ENCODE data around the gene SLC35B4. TPM values are rescaled to one million over a fixed set of nuclear protein-coding genes. Genes with fewer than 3 reads are reported as not detected.

The SLC35B4 gene
- total and polyA plus RNA-seq, 7 donors = 2.4 to 9.4 (median 6.1) TPM

DNA sequence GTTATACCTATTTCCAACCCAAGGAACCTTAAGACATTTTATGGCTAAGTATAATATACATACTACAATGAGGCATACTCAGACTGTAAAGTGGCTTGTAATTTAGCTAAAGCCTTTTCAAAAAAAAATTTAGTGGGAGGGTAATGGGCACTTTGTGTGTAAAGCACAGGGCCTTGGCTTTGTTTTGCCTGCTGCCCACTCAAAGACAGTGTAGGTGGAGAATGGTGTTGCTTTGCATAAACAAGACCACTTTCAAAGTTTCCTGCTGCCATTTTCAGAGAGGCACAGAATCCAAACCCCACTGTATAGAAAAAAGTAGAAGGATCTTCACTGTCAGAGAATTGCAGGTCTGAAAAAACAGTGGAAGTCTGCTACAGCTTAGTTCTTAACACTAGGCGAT lies 21.2 kb upstream of the SLC35B4 start:
- H3K4me1 ChIP-seq = no peaks in the 10 kb centered on the region
- WGBS, 2 donors = 97 to 99% methylated on average over 1 of the region's 1 CpG
- intact Hi-C loops (cut with DNase I) = no loop called here
- no peak overlapping the region for H3K4me3 ChIP-seq
- TF ChIP-seq EP300 (IDR thresholded peaks at IDR 0.05) (no peak), POLR2A (IDR thresholded peaks at IDR 0.05) (no peak), POLR2AphosphoS5 (IDR thresholded peaks at IDR 0.05) (no peak)
- TF ChIP-seq, protein P1, sequence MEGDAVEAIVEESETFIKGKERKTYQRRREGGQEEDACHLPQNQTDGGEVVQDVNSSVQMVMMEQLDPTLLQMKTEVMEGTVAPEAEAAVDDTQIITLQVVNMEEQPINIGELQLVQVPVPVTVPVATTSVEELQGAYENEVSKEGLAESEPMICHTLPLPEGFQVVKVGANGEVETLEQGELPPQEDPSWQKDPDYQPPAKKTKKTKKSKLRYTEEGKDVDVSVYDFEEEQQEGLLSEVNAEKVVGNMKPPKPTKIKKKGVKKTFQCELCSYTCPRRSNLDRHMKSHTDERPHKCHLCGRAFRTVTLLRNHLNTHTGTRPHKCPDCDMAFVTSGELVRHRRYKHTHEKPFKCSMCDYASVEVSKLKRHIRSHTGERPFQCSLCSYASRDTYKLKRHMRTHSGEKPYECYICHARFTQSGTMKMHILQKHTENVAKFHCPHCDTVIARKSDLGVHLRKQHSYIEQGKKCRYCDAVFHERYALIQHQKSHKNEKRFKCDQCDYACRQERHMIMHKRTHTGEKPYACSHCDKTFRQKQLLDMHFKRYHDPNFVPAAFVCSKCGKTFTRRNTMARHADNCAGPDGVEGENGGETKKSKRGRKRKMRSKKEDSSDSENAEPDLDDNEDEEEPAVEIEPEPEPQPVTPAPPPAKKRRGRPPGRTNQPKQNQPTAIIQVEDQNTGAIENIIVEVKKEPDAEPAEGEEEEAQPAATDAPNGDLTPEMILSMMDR (IDR thresholded peaks at IDR 0.05) = no peak
- H3K36me3 ChIP-seq = no peaks in the 10 kb centered on the region
- H3K27me3 ChIP-seq = no peaks in the 10 kb centered on the region
- DNase-seq = no peak
- no peak overlapping the region for H3K27ac ChIP-seq
- H3K9me3 ChIP-seq = no peaks in the 10 kb centered on the region

DNA sequence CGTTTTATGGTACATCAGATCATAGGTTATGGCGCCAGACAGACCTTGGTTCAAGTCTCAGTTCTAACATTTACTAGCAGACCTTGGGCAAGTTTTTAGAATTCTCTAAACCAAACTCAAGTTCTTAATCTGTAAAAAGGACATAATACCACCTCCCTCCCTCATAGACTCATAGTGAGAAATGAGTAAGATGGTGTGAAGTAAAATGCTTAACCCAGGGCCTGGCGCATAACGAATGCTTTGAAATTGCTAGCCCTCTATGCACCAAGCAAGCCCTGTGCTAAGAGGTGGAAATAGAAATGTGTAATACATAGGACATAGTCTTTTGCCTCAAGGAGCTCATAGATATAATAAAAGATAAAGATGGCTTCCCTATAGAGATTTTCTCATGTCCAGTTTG lies 17.7 kb upstream of the SLC35B4 start:
- intact Hi-C loops (cut with DNase I) = no loop called here
- no peak overlapping the region for H3K27ac ChIP-seq
- WGBS, 2 donors = 62 to 81% methylated on average over 4 of the region's 4 CpGs
- TF ChIP-seq EP300 (IDR thresholded peaks at IDR 0.05) (no peak), POLR2AphosphoS5 (IDR thresholded peaks at IDR 0.05) (no peak), POLR2A (IDR thresholded peaks at IDR 0.05) (no peak)
- TF ChIP-seq, protein P1 (IDR thresholded peaks at IDR 0.05) = no peak
- no peaks in the 10 kb centered on the region for H3K9me3 ChIP-seq
- no peak overlapping the region for H3K4me3 ChIP-seq
- DNase-seq = no peak
- no peaks in the 10 kb centered on the region for H3K36me3 ChIP-seq
- H3K27me3 ChIP-seq = no peaks in the 10 kb centered on the region
- H3K4me1 ChIP-seq = no peaks in the 10 kb centered on the region

DNA sequence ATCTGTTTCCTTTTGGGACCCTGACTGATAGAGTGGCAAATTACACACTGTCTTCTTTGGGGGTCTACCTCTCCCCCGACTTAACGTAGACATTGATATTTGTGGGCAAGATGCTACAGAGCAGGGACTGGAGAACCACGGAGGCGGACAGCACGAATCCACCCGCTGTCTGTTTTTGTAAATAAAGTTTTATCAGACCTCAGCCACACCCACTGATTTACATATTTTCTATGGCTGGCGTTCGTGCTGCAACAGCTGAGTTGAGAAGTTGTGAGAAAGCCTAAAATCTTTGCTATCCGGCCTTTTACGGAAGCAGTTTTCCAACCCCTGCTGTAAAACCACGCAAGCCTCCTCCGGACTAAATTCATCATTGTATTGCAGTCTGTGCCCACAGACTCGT lies 17.2 kb upstream of the SLC35B4 start:
- Histone ChIP-seq H3K27ac (no peak overlapping the region), H3K36me3 (no peaks in the 10 kb centered on the region), H3K9me3 (no peaks in the 10 kb centered on the region), H3K27me3 (no peaks in the 10 kb centered on the region), H3K4me1 (no peaks in the 10 kb centered on the region), H3K4me3 (no peak overlapping the region)
- no peak for DNase-seq
- intact Hi-C loops (cut with DNase I) = no loop called here
- 74 to 84% methylated on average over 13 of the region's 13 CpGs for WGBS, 2 donors
- TF ChIP-seq POLR2AphosphoS5 (IDR thresholded peaks at IDR 0.05) = no peak
- TF ChIP-seq EP300 (IDR thresholded peaks at IDR 0.05) = no peak
- TF ChIP-seq POLR2A (IDR thresholded peaks at IDR 0.05) = no peak
- TF ChIP-seq, protein P1 (IDR thresholded peaks at IDR 0.05) = no peak

DNA sequence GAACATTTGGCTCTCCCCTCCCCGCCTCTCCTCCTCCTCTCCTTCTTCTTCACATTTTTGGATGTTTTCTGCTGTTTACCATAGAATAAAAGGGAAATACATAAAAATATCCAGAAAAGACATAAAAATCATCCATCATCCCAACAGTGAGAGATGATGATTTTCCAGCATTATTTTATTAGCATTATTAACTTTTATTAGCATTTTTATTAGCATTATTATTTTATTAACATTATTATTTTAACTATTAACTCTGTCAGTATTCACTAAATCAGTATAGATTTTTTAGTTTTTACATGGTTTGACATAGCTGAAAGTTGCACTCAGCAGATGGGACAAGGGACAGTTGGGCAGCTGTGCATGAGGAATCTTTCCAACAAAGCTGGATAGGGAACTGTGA lies 16.2 kb upstream of the SLC35B4 start:
- DNase-seq = no peak
- no peaks in the 10 kb centered on the region for H3K9me3 ChIP-seq
- no peak overlapping the region for H3K27ac ChIP-seq
- TF ChIP-seq EP300 (IDR thresholded peaks at IDR 0.05) = no peak
- TF ChIP-seq POLR2A (IDR thresholded peaks at IDR 0.05) = no peak
- TF ChIP-seq, protein P1 (IDR thresholded peaks at IDR 0.05) = no peak
- TF ChIP-seq POLR2AphosphoS5 (IDR thresholded peaks at IDR 0.05) = no peak
- H3K36me3 ChIP-seq = no peaks in the 10 kb centered on the region
- intact Hi-C loops (cut with DNase I) = no loop called here
- H3K4me1 ChIP-seq = no peaks in the 10 kb centered on the region
- WGBS, 2 donors = 91 to 94% methylated on average over 1 of the region's 1 CpG
- H3K27me3 ChIP-seq = no peaks in the 10 kb centered on the region
- H3K4me3 ChIP-seq = no peak overlapping the region

DNA sequence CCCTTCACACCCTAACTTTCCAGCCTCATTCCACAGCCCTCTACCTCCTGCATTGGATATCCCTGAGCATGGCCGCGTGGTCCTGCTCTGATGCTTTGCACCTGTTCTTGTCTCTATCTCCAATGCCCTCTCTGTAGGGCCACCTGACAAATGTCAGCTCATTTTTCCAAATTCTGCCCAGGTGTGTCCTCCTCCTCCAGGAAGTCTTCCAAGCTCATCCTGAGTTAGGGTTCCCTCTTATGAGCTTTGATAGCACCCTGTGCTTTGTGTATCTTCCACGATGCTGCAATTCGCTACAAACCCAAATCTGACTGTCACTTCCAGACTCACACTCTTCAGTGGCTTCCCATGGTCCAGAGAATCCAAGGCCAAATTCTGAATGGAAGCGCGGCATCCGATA lies 14.7 kb upstream of the SLC35B4 start:
- Histone ChIP-seq H3K36me3 (no peaks in the 10 kb centered on the region), H3K27ac (no peak overlapping the region), H3K4me3 (no peak overlapping the region), H3K27me3 (no peaks in the 10 kb centered on the region), H3K9me3 (no peaks in the 10 kb centered on the region), H3K4me1 (no peaks in the 10 kb centered on the region)
- 94 to 96% methylated on average over 7 of the region's 7 CpGs for WGBS, 2 donors
- no peak for TF ChIP-seq EP300 (IDR thresholded peaks at IDR 0.05)
- TF ChIP-seq POLR2A (IDR thresholded peaks at IDR 0.05) = no peak
- no peak for TF ChIP-seq POLR2AphosphoS5 (IDR thresholded peaks at IDR 0.05)
- TF ChIP-seq, protein P1 (IDR thresholded peaks at IDR 0.05) = no peak
- no peak for DNase-seq
- intact Hi-C loops (cut with DNase I) = no loop called here

Data from sigmoid colon (tissue), 7 donors.